DOHH2 (cell line): ENCODE measurements around the gene ARID3C.

Experiments
- H3F3A ChIP-seq: fragments of 200-600 bp; sonication (generic), shearing (Covaris generic); 2 replicates; pipeline ENCODE4 v1.6.0; 2016; ENCODE audit warnings: antibody characterized with exemption, mild to moderate bottlenecking; ENCODE audit not compliant: control insufficient read depth, insufficient read depth
- H3K27ac ChIP-seq: fragments of 200-600 bp; sonication (generic); 2 replicates; pipeline ENCODE4 v1.5.1; 2014; ENCODE audit warnings: low read depth, mild to moderate bottlenecking, low read length, moderate library complexity
- H3K27me3 ChIP-seq: fragments of 200-600 bp; sonication (generic); 2 replicates; pipeline ENCODE4 v1.6.1; 2014; ENCODE audit warnings: mild to moderate bottlenecking, low read length, mixed read lengths; ENCODE audit not compliant: control insufficient read depth
- H3K36me3 ChIP-seq: fragments of 200-600 bp; sonication (generic); 2 replicates; pipeline ENCODE4 v1.6.1; 2014; ENCODE audit warnings: mild to moderate bottlenecking, low read length, moderate library complexity, mixed read lengths; ENCODE audit not compliant: control insufficient read depth
- H3K4me1 ChIP-seq: fragments of 200-600 bp; sonication (generic); 2 replicates; pipeline ENCODE4 v1.6.1; 2014; ENCODE audit warnings: mild to moderate bottlenecking, low read length, mixed read lengths; ENCODE audit not compliant: control insufficient read depth
- H3K4me2 ChIP-seq: fragments of 200-600 bp; sonication (generic); 2 replicates; pipeline ENCODE4 v1.6.0; 2014; ENCODE audit warnings: mild to moderate bottlenecking, low read length, moderate library complexity
- H3K4me3 ChIP-seq: fragments of 200-600 bp; sonication (generic); 2 replicates; pipeline ENCODE4 v1.5.1; 2014; ENCODE audit warnings: mild to moderate bottlenecking, low read length, mixed read lengths
- H3K79me2 ChIP-seq: fragments of 200-600 bp; sonication (generic); 2 replicates; pipeline ENCODE4 v1.6.1; 2014; ENCODE audit warnings: mild to moderate bottlenecking, low read length, mixed read lengths; ENCODE audit not compliant: control insufficient read depth
- H3K9me2 ChIP-seq: fragments of 200-600 bp; sonication (generic); replicated peaks from 2 replicates; pipeline ENCODE4 v1.6.1; 2014; ENCODE audit warnings: mild to moderate bottlenecking, low read length, mixed read lengths; ENCODE audit not compliant: control insufficient read depth
- H3K9me3 ChIP-seq: fragments of 200-600 bp; sonication (generic); 2 replicates; pipeline ENCODE4 v1.6.1; 2014; ENCODE audit warnings: antibody characterized with exemption, low read length, mixed read lengths; ENCODE audit not compliant: control insufficient read depth, insufficient read depth
- H4K20me1 ChIP-seq: fragments of 200-600 bp; sonication (generic); 2 replicates; pipeline ENCODE4 v1.6.0; 2014; ENCODE audit warnings: low read depth, mild to moderate bottlenecking, antibody characterized with exemption, low read length, moderate library complexity; ENCODE audit not compliant: control insufficient read depth, insufficient read depth
- CTCF ChIP-seq: fragments of 200-600 bp; sonication (generic); IDR thresholded peaks from one replicate; pipeline ENCODE4 v1.5.1; 2014; ENCODE audit warnings: antibody characterized with exemption, mild to moderate bottlenecking, low read depth, low read length; ENCODE audit not compliant: poor library complexity, severe bottlenecking
- EZH2phosphoT487 ChIP-seq: fragments of 200-600 bp; sonication (generic); IDR thresholded peaks from 2 replicates; pipeline ENCODE4 v1.6.1; 2017; ENCODE audit warnings: borderline replicate concordance, mild to moderate bottlenecking, antibody characterized with exemption, low read length, moderate library complexity, mixed read lengths

ARID3C gene

GRCh38 chr9:34628656-34629490 is at the start of gene ARID3C:
ARID3C (minus strand) TSS chr9:34629066; CDS start chr9:34628014, 1,052 bp downstream.
- Histone ChIP-seq H3K9me3 (no peaks in the 10 kb centered on the region), H4K20me1 (no peaks in the 10 kb centered on the region), H3F3A (no peaks in the 10 kb centered on the region), H3K27ac (no peak within 1 kb of the TSS), H3K79me2 (no peaks in the 10 kb centered on the region), H3K36me3 (no peaks in the 10 kb centered on the region), H3K4me1 (peaks cover 13% of the 10 kb centered on the region), H3K27me3 (peaks cover 58% of the 10 kb centered on the region), H3K4me3 (peak within 1 kb of the TSS; percentile 45), H3K9me2 (no peaks in the 10 kb centered on the region), H3K4me2 (peak within 1 kb of the TSS; percentile 57)
- TF ChIP-seq CTCF (no peak), EZH2phosphoT487 (peak; percentile 47; the same call in 1 of the 2 replicates)

- no peaks in the 10 kb centered on the region for H4K20me1 ChIP-seq
- TF ChIP-seq CTCF (no peak), EZH2phosphoT487 (no peak)
- H3F3A ChIP-seq, result no peaks in the 10 kb centered on the region
- no peak overlapping the region for H3K27ac ChIP-seq
- no peaks in the 10 kb centered on the region for H3K27me3 ChIP-seq
- no peak overlapping the region for H3K4me3 ChIP-seq
- H3K4me1 ChIP-seq, result no peaks in the 10 kb centered on the region
- H3K79me2 ChIP-seq, result no peaks in the 10 kb centered on the region
- no peaks in the 10 kb centered on the region for H3K36me3 ChIP-seq
- H3K9me2 ChIP-seq, result no peaks in the 10 kb centered on the region
- no peaks in the 10 kb centered on the region for H3K9me3 ChIP-seq
- H3K4me2 ChIP-seq, result no peak overlapping the region
Observed at GRCh38 chr9:34675869-34676268, 47.0 kb upstream of the ARID3C start.

- no peaks in the 10 kb centered on the region for H3K36me3 ChIP-seq
- no peak overlapping the region for H3K27ac ChIP-seq
- no peak overlapping the region for H3K4me3 ChIP-seq
- H3K4me2 ChIP-seq, result no peak overlapping the region
- H3K4me1 ChIP-seq, result no peaks in the 10 kb centered on the region
- no peaks in the 10 kb centered on the region for H4K20me1 ChIP-seq
- H3F3A ChIP-seq, result no peaks in the 10 kb centered on the region
- H3K27me3 ChIP-seq, result no peaks in the 10 kb centered on the region
- H3K9me2 ChIP-seq, result no peaks in the 10 kb centered on the region
- no peaks in the 10 kb centered on the region for H3K79me2 ChIP-seq
- TF ChIP-seq CTCF, result peak; percentile 97
- TF ChIP-seq EZH2phosphoT487, result no peak
- H3K9me3 ChIP-seq, result no peaks in the 10 kb centered on the region
Observed at GRCh38 chr9:34675048-34675714, 46.3 kb upstream of the ARID3C start.
